ENCODE measurements around the gene C4BPB. TPM values are rescaled to one million over a fixed set of nuclear protein-coding genes. Genes with fewer than 3 reads are reported as not detected.
A peak's percentile ranks its signal among the peaks of the same experiment; 100 is the strongest.

Gene C4BPB
- total and polyA plus RNA-seq, 7 donors, result 0.71 to 33.7 (median 4.1) TPM; not detected in 1

DNA sequence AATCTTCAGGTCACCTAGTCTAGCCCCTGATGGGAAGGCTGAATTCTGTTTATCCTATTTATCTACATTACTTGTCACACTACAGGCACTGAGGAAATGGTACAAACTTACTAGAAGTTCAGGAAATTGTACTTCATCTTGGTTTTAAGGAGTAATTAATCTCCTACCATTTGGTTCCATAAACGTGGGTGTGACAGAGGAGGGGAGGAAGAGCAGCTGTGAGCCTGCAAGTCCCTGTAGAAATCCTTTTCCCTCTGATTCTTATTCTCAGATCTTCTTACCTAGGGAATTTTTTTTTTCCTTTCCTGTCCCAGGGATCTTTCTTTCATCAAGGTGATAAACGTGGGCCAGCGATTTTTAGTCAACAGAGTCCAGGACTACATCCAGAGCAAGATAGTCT lies 21.5 kb upstream of the C4BPB start:
- no peak overlapping the region for H3K4me3 ChIP-seq
- TF ChIP-seq, protein P1, sequence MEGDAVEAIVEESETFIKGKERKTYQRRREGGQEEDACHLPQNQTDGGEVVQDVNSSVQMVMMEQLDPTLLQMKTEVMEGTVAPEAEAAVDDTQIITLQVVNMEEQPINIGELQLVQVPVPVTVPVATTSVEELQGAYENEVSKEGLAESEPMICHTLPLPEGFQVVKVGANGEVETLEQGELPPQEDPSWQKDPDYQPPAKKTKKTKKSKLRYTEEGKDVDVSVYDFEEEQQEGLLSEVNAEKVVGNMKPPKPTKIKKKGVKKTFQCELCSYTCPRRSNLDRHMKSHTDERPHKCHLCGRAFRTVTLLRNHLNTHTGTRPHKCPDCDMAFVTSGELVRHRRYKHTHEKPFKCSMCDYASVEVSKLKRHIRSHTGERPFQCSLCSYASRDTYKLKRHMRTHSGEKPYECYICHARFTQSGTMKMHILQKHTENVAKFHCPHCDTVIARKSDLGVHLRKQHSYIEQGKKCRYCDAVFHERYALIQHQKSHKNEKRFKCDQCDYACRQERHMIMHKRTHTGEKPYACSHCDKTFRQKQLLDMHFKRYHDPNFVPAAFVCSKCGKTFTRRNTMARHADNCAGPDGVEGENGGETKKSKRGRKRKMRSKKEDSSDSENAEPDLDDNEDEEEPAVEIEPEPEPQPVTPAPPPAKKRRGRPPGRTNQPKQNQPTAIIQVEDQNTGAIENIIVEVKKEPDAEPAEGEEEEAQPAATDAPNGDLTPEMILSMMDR (IDR thresholded peaks at IDR 0.05), result no peak
- TF ChIP-seq EP300 (IDR thresholded peaks at IDR 0.05) (no peak), POLR2AphosphoS5 (IDR thresholded peaks at IDR 0.05) (no peak), POLR2A (IDR thresholded peaks at IDR 0.05) (no peak)
- no peaks in the 10 kb centered on the region for H3K4me1 ChIP-seq
- no peak overlapping the region for H3K27ac ChIP-seq
- DNase-seq, result no peak
- peaks cover 6 to 98% (median 43%) of the 10 kb centered on the region in 4 donors for H3K36me3 ChIP-seq
- no peaks in the 10 kb centered on the region for H3K9me3 ChIP-seq
- 13 to 51% methylated on average over 3 of the region's 3 CpGs for WGBS, 2 donors
- no peaks in the 10 kb centered on the region for H3K27me3 ChIP-seq
- intact Hi-C loops (cut with DNase I), result no loop called here

- 17 to 67% methylated on average over 5 of the region's 5 CpGs for WGBS, 2 donors
- H3K36me3 ChIP-seq, result peaks cover 6 to 98% (median 41%) of the 10 kb centered on the region in 4 donors
- no peak for TF ChIP-seq EP300 (IDR thresholded peaks at IDR 0.05)
- no peak for TF ChIP-seq POLR2AphosphoS5 (IDR thresholded peaks at IDR 0.05)
- TF ChIP-seq, protein P1 (IDR thresholded peaks at IDR 0.05), result no peak
- peak in 1 of 2 donors; percentile 22 for TF ChIP-seq POLR2A (IDR thresholded peaks at IDR 0.05)
Observed at GRCh38 chr1:207067665-207068064, 21.0 kb upstream of the C4BPB start.

GRCh38 chr1:207069061-207069460 lies 19.6 kb upstream of the C4BPB start:
- Histone ChIP-seq H3K27me3 (no peaks in the 10 kb centered on the region), H3K27ac (no peak overlapping the region), H3K36me3 (peaks cover 6 to 93% (median 30%) of the 10 kb centered on the region in 4 donors), H3K4me1 (no peaks in the 10 kb centered on the region), H3K9me3 (no peaks in the 10 kb centered on the region), H3K4me3 (no peak overlapping the region)
- no peak for DNase-seq
- intact Hi-C loops (cut with DNase I), result no loop called here
- WGBS, 2 donors, result 73 to 92% methylated on average over 3 of the region's 3 CpGs
- TF ChIP-seq EP300 (IDR thresholded peaks at IDR 0.05) (no peak), POLR2A (IDR thresholded peaks at IDR 0.05) (no peak), POLR2AphosphoS5 (IDR thresholded peaks at IDR 0.05) (no peak)
- TF ChIP-seq, protein P1 (IDR thresholded peaks at IDR 0.05), result no peak

More at GRCh38 chr1:207067665-207068064, 21.0 kb upstream of the C4BPB start:
- Histone ChIP-seq H3K9me3 (no peaks in the 10 kb centered on the region), H3K27me3 (no peaks in the 10 kb centered on the region), H3K4me3 (no peak overlapping the region), H3K4me1 (no peaks in the 10 kb centered on the region), H3K27ac (no peak overlapping the region)
- intact Hi-C loops (cut with DNase I), result no loop called here
- DNase-seq, result no peak

GRCh38 chr1:207069858-207070506 lies 18.7 kb upstream of the C4BPB start:
- TF ChIP-seq POLR2A (IDR thresholded peaks at IDR 0.05) (no peak), EP300 (IDR thresholded peaks at IDR 0.05) (no peak), POLR2AphosphoS5 (IDR thresholded peaks at IDR 0.05) (no peak)
- TF ChIP-seq, protein P1 (IDR thresholded peaks at IDR 0.05), result no peak
- no peak for DNase-seq
- Histone ChIP-seq H3K36me3 (peaks cover 6 to 89% (median 29%) of the 10 kb centered on the region in 4 donors), H3K9me3 (no peaks in the 10 kb centered on the region), H3K4me1 (no peaks in the 10 kb centered on the region), H3K27me3 (no peaks in the 10 kb centered on the region), H3K27ac (no peak overlapping the region), H3K4me3 (no peak overlapping the region)
- WGBS, 2 donors, result 92 to 94% methylated on average over 5 of the region's 5 CpGs
- intact Hi-C loops (cut with DNase I), result no loop called here
